ENCODE data around the gene CEP78. TPM values are rescaled to one million over a fixed set of nuclear protein-coding genes. Genes with fewer than 3 reads are reported as not detected.

Gene CEP78
- total RNA-seq, 1 experiment from 2014 or later: 57.8 TPM

DNA sequence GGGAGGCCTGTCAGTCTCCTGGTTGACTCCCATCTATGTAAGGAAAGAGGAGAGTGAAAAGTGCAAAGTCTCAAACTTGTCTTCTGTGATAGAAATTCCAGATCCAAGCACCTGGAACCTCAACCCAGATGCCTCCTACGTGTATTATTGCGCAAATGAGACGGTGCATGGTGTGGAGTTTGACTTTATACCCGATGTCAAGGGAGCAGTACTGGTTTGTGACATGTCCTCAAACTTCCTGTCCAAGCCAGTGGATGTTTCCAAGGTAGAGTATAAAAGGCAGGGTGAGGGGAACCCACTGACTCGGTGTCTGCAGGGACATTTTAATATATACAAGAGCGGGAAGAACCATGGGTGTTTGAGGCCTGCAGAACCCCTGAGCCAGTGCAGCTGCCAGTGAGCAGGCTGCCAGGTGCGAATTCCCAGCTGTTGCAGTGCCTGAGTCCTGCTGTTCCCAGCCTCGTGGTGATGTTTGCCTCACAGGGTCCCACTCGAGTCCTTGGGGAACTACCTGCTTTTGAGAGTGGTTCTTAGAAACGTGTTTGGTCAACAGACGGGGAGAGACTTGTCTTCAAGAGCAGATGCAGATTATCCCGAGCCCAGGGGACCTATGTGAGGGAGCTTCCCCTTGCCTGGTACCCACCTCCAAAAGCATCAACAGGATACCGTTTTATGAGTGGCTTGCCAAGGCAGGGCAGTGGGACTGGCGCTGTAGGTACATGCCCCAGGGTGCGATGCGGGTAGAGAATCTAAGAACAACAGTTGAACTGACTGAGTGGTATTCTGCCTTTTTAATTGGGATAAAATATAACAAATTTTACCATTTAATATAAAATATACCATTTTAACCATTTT, 70.6 kb downstream of the CEP78 start:
- Histone ChIP-seq H2BK5ac (ENCODE audit: insufficient read length, low read length) (no peak overlapping the region), H2BK120ac (ENCODE audit: low read depth, low read length, poor library complexity, severe bottlenecking) (no peak overlapping the region), H2BK15ac (ENCODE audit: low read depth, low read length) (no peak overlapping the region), H3K14ac (ENCODE audit: insufficient read depth, low read length) (no peak overlapping the region), H3K27me3 (ENCODE audit: insufficient read depth, low read length) (no peaks in the 10 kb centered on the region), H4K8ac (replicated peaks; ENCODE audit: insufficient read length, low read depth, low read length) (no peak overlapping the region), H2BK20ac (ENCODE audit: low read depth, low read length, poor library complexity, severe bottlenecking) (no peak overlapping the region), H3K18ac (ENCODE audit: insufficient read length, low read depth, low read length) (no peak overlapping the region), H3K23ac (ENCODE audit: insufficient read length, low read depth, low read length) (no peak overlapping the region), H2AFZ (ENCODE audit: low read length) (no peak overlapping the region), H2AK5ac (ENCODE audit: insufficient read length, low read length) (no peak overlapping the region), H3K79me1 (ENCODE audit: insufficient read depth, low read depth, low read length, poor library complexity, severe bottlenecking) (peaks cover 6% of the 10 kb centered on the region), H3K79me2 (ENCODE audit: insufficient read depth, low read length) (0 out of 2 replicates have a peak, but pooled peaks cover 6% of the 10 kb centered on the region), H3K23me2 (ENCODE audit: insufficient read length, low read depth, low read length, poor library complexity, severe bottlenecking) (no peaks in the 10 kb centered on the region), H4K91ac (ENCODE audit: insufficient read length, low read depth, low read length) (no peak overlapping the region), H3K4me2 (ENCODE audit: insufficient read depth, insufficient read length, low read length) (no peak overlapping the region), H3T11ph (ENCODE audit: low read length) (no peak overlapping the region), H2BK12ac (ENCODE audit: insufficient read length, low read depth, low read length) (no peak overlapping the region), H3K4me1 (ENCODE audit: insufficient read depth, low read length) (no peaks in the 10 kb centered on the region), H3K27ac (ENCODE audit: insufficient read length, low read depth, low read length) (no peak overlapping the region), H4K20me1 (ENCODE audit: control insufficient read depth, insufficient read depth, insufficient read length) (no peaks in the 10 kb centered on the region), H4K5ac (ENCODE audit: insufficient read length, low read depth, low read length) (no peak overlapping the region), H3K9me3 (ENCODE audit: control insufficient read depth, low read depth, low read length) (no peaks in the 10 kb centered on the region), H3K56ac (ENCODE audit: insufficient read length, low read depth, low read length) (no peak overlapping the region), H3K4ac (ENCODE audit: low read depth, low read length) (no peak overlapping the region), H3K9ac (ENCODE audit: extremely low read depth, insufficient read length, low read length) (no peak overlapping the region)
- Mint-ChIP-seq H3K27me3 (ENCODE audit: low read depth) (no peaks in the 10 kb centered on the region), H3K36me3 (ENCODE audit: insufficient read depth in 1 of 3, low read depth in 3 of 3) (peaks cover 78 to 97% (median 94%) of the 10 kb centered on the region in 3 experiments), H3K4me1 (peaks cover 0 to 6% of the 10 kb centered on the region in 2 experiments; a peak in 1 of 4 replicates), H3K9me3 (no peaks in the 10 kb centered on the region), H3K4me3 (no peak overlapping the region), H3K27ac (peak overlapping the region in 2 of 3 experiments; percentile 35 to 62; a peak in 2 of 7 replicates)
- DNase-seq: no peak
- no CpG with 5 or more reads among the region's 16 CpGs for WGBS (ENCODE audit: extremely low coverage, insufficient read length, low lambda C conversion rate)
- no peak for TF ChIP-seq CTCF (conservative IDR thresholded peaks at IDR 0.05)
